HG03196 (cell line): ENCODE results near the gene PLD3.

Source experiments
- ATAC-seq: cut with Tn5 transposase; IDR thresholded peaks from one replicate; pipeline ENCODE4 v1.9.1; 2021; ENCODE audit not compliant: unreplicated experiment

PLD3 gene

GRCh38 chr19:40411125-40411842 is 62.8 kb downstream of the PLD3 start:
- ATAC-seq, result no peak

DNA sequence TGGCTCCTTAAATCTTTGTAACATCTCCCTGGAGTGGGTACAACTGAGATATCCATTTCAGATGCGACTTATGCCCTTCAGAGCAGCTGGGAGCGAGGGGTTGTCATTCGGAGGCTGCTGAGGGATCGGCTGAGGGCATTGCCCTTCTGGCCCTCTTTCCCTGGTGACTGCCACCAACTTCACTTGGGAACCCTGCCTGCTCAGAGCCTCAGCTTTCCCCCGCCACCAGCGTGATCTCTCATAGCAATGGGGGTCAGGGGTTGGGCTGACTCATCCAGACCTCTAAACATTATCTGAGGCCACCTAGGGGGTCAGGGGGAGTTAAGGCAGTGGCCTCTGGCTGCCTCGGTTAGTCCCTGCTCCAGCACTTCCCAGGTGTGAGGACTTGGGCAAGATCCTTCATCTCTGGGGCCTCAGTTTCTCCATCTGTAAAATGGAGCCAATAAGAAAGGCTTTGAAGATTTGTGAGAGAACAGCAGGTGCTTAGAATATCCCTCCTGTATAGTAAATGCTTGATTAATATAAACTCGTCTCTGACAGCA is 63.5 kb downstream of the PLD3 start:
- ATAC-seq, result no peak

- no peak for ATAC-seq
These were observed 64.4 kb downstream of the PLD3 start for GRCh38 chr19:40412866-40413265.

DNA sequence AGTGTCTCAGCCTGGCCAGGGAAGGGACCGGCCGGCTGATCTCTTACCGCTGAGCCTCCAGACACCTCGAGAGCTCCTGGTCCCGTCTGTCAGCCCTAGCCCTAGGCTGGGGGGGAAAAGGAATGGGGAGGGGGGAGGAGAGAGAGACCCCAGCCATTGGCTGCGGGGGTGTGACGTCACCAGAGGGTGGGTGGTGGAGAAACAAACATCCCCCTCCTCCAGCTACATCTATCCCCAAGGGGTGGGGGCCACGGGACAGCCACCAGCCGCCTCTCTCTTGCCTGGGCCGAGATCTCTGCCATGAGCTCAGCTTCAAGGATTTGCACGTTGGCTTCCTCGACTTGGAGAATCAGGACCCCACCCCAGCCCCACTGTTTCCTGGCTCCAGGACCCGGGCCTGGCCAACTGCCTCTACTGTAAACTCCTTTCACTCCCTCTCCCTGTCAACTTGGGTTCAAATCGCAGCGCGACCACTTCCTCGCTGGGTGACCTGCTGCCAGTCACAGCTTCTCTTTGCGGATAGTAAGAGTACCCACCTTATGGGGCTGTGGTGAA is 64.9 kb downstream of the PLD3 start, which contains the start of gene PRX:
TSS of gene PRX (minus strand) at position 88 of the 555 bp plus-strand sequence. CDS start 5,446 bp downstream, outside the sequence.
- no peak for ATAC-seq

- ATAC-seq, result no peak
These were observed 66.3 kb downstream of the PLD3 start for GRCh38 chr19:40414542-40415535.

DNA sequence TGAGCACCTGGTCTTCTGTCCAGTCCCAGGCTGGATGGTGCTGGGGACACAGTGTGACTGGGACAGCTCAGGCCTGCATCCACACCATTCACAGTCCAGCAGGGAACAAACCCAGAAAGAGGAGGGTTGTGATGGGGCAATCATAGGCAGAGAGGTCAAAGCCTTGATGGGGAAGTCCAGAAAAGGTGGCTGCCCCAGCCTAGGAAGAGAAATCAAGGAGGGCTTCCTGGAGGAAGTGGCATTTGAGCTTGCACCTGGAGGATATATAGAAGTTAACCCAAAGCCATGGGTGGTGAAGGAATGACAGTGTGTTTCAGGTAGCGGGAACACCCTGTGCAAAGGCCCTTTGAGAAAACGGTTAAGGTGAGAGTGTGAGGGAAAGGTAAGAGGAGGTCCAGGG is 67.3 kb downstream of the PLD3 start:
- no peak for ATAC-seq

GRCh38 chr19:40416918-40417642 is 68.6 kb downstream of the PLD3 start:
- ATAC-seq, result no peak

DNA sequence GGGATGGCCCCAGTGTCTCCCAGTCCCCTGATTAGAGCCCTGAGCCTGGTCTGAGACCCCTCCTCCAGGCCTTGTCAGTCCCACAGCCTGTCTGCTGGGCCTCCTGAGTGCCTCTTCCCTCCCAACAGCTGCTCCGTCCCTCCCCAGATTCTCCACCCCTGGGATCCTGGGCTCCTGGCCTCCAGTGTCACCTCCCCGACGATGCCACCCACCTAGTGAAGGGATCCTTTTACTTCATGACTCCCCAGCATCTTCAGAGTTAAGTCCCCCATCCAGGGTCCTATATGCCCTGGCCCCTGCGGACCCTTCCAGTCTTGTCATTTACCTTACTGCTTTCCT is 69.1 kb downstream of the PLD3 start:
- ATAC-seq, result no peak

DNA sequence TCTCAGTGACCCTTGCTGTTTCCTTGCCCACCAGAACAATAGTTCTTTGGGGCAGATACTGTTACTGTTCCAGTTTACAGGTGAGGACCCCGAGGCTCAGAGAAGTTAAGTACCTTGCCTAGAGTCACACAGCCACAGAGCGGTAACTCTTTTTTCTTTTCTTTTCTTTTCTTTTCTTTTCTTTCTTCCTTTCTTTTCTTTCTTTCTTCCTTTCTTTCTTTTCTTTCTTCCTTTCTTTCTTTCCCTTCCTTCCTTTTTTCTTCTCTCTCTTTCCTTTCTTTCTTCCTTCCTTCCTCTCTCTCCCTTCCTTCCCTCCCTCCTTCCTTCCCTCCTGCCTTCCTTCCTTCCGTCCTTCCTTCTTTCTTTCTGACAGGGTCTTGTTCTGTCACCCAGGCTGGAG is 69.5 kb downstream of the PLD3 start:
- ATAC-seq, result no peak

DNA sequence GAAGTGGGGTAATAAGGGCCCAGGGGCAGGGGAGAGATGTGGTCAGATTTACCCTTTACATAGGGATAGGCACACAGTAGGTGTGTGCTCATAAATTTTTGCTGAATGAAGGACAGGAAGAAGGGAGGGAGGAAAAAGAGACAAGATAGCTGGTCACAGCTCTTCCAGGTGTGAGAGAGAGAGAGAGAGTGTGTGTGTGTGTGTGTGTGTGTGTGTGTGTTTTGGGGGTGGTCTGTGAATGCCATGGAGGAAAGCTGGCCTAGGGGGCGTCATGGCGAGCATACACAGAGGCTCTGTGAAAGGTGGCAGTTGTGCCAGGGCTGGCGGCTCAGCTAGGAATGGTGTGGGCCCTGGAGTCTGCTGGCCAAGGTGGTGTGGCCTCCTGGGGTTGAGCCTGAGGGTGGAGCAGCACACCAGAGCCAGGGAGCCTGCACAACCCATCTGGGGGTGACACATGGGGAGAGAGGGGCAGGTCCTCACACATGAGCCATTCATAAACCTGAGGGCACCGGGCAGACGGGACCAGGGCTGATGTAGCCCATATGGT is 70.6 kb downstream of the PLD3 start:
- no peak for ATAC-seq

DNA sequence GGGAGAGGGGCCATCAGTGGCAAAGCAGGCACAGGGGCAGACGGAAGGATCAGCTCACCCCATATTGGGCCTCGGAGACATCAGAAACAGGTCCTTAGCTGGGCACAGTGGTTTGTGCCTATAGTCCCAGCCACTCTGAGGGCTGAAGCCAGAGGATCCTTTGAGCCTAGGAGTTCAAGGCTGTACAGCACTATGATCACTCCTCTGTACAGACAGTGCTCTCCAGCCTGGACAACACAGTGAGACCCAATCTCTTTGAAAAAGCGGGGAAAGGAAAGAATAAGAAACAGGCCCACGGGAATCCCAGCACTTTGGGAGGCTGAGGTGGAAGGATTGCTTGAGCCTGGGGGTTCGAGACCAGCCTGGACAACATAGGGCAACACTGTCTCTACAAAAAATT is 71.3 kb downstream of the PLD3 start:
- no peak for ATAC-seq

GRCh38 chr19:40420451-40420765 is 71.9 kb downstream of the PLD3 start:
- ATAC-seq, result no peak

DNA sequence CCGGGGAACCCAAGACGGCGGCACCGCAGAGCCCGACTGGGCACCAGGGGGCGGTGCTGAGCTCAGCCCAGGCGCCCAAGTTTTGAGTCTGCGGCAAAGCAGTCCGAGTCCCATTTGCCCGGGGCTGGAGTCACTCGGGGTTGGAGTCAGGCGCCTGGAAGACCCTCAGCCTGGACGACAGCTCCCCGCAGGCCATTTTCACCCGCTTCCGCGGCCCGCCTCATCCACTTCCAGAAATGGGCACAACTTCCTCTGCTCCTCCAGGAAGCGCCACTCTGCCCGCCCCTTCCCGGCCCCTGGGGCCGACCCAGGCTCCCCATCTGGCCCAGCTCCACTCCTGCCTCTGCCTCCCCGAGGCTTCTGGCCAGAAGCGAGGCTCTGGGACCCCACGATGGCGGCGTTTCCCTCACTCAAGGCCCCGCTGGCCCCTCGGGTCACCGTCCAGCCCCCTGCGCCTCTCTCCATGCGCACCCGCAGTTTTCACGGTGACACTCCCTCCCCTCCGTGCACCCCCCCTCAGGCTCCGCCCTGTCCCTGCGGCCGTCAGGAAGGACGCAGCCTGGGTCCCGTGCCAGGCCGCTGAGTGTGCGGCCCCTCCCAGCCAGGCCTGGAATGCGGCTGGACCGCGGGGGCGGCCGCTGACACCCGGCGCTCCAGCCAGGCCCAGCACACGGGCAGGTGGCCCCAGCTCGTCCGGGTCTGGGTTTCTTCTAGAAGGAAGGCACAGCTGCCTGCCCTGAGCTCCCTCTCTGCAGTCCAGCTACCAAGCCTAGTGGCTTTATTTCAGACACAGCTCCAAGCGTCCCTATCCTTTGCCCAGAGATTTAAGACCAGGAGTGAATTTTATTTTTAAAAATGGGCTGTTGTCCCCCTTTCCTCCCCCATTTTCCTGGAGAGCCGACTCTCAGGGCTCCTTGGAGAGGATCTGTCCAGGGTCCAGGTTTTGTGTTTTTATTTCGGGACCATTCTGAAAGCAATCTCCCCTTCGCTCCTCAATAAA is 72.6 kb downstream of the PLD3 start:
- peak; percentile 30 for ATAC-seq

DNA sequence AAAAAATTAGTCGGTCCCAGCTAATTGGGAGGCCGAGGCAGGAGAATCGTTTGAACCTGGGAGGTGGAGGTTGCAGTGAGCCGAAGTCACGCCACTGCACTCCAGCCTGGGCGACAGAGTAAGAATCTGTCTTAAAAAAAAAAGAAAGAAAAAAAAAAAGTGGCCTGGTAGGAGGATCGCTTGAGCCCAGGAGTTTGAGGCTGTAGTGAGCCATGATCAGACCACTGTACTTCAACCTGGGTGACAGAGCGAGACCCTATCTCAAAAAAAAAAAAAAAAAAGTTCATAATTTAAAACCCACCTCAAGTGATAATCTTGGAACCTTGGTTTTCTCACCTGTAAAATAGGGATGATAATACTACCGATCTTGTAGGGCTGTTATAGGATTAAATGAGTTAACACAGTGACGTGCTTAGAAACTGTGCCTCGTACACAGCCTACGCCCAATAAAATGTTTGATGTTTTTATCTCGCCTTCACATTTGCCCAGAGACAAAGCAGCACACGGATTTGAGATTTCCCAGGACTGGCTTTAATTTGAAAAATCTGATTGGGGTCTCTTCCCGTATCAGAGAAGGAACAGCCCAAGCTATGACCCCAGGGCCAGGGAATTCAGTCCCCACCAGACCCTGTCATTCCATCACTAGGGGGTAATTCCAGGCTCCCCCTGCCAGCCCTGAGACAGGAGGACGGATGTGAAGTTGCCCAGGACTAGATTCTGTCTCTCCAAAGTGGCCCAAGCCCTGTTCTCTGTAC is 73.7 kb downstream of the PLD3 start:
- no peak for ATAC-seq

- ATAC-seq, result no peak
These were observed 74.5 kb downstream of the PLD3 start for GRCh38 chr19:40422748-40423566.

DNA sequence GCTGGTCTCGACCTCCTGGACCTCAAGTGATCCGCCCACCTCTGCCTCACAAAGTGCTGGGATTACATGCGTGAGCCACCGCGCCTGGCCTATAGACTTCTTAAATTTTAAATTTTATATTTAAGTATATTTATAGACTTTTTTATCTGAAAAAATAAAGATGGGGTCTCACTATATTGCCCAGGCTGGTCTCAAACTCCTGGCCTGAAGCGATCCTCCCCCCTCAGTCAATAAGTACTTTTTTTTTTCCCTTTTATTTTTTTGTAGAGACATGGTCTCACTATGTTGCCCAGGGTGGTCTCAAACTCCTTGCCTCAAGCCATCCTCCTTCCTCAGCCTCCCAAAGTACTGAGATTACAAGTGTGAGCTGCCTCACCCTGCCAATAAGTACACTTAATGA is 75.4 kb downstream of the PLD3 start:
- no peak for ATAC-seq

GRCh38 chr19:40424637-40425449 is 76.3 kb downstream of the PLD3 start:
- ATAC-seq, result no peak
